Neuronal stem cell (in vitro differentiated cells): Measurements from ENCODE around the gene RNF123.
"Not testable (repeated sequence)": the region's sequence is repeated elsewhere in the genome, so short reads cannot be mapped to it uniquely, and the experiment has no call there.

ENCODE experiments used
- DNase-seq: peaks from one replicate; pipeline ENCODE4 v3.0.0-alpha.2; 2013; ENCODE audit warnings: low spot score
- H2AFZ ChIP-seq: one replicate; pipeline ENCODE4 v1.6.1; 2013; ENCODE audit warnings: mild to moderate bottlenecking, low read length, inconsistent platforms
- H2AK5ac ChIP-seq: 2 replicates; pipeline ENCODE4 v1.6.1; 2013; ENCODE audit warnings: low read depth, mild to moderate bottlenecking, inconsistent platforms, low read length, moderate library complexity, mixed read lengths
- H2BK120ac ChIP-seq: 2 replicates; pipeline ENCODE4 v1.6.1; 2013; ENCODE audit warnings: low read depth, mild to moderate bottlenecking, inconsistent platforms, low read length, moderate library complexity, mixed read lengths
- H2BK12ac ChIP-seq: one replicate; pipeline ENCODE4 v1.6.1; 2013; ENCODE audit warnings: low read length, inconsistent platforms
- H2BK15ac ChIP-seq: 2 replicates; pipeline ENCODE4 v1.6.1; 2013; ENCODE audit warnings: mild to moderate bottlenecking, low read length, inconsistent platforms, mixed read lengths
- H2BK5ac ChIP-seq: one replicate; pipeline ENCODE4 v1.6.1; 2013; ENCODE audit warnings: inconsistent platforms, mild to moderate bottlenecking, low read length, moderate library complexity
- H3K14ac ChIP-seq: one replicate; pipeline ENCODE4 v1.6.1; 2013; ENCODE audit warnings: low read length, inconsistent platforms
- H3K18ac ChIP-seq: 2 replicates; pipeline ENCODE4 v1.6.1; 2013; ENCODE audit warnings: low read length, inconsistent platforms
- H3K23ac ChIP-seq: 2 replicates; pipeline ENCODE4 v1.6.1; 2013; ENCODE audit warnings: low read depth, mild to moderate bottlenecking, mixed read lengths, low read length, inconsistent platforms; ENCODE audit not compliant: poor library complexity
- H3K27ac ChIP-seq: replicated peaks from 3 replicates; pipeline ENCODE4 v1.5.1; 2013; ENCODE audit warnings: low read length, inconsistent platforms
- H3K27me3 ChIP-seq, 3 experiments: 2 replicates each; pipeline ENCODE4 v1.6.1; 2013; ENCODE audit warnings: low read length in 3 of 3, mild to moderate bottlenecking in 2 of 3, inconsistent platforms in 1 of 3, low read depth in 1 of 3, mixed read lengths in 1 of 3, moderate library complexity in 1 of 3; ENCODE audit not compliant: control insufficient read depth in 3 of 3, insufficient read depth in 3 of 3
- H3K36me3 ChIP-seq, 2 donors: replicated peaks in 1 of 2; 2 replicates each; pipeline ENCODE4 v1.6.1; 2013; ENCODE audit warnings: low read length in 2 of 2; ENCODE audit not compliant: control insufficient read depth in 2 of 2, insufficient read depth in 2 of 2
- H3K4ac ChIP-seq: 2 replicates; pipeline ENCODE4 v1.6.1; 2013; ENCODE audit warnings: inconsistent platforms, mild to moderate bottlenecking, low read length, moderate library complexity
- H3K4me1 ChIP-seq, 2 donors: 1 replicate in 1 of 2; 2 replicates in 1 of 2; pipeline ENCODE4 v1.6.1; 2013; ENCODE audit warnings: low read length in 2 of 2, low read depth in 1 of 2; ENCODE audit not compliant: control insufficient read depth in 2 of 2, insufficient read depth in 1 of 2
- H3K4me2 ChIP-seq: one replicate; pipeline ENCODE4 v1.6.1; 2013; ENCODE audit warnings: mild to moderate bottlenecking, low read length, inconsistent platforms; ENCODE audit not compliant: insufficient read depth, poor library complexity, severe bottlenecking
- H3K4me3 ChIP-seq, 2 donors: 2 replicates each; pipeline ENCODE4 v1.5.1; 2013; ENCODE audit warnings: low read length in 2 of 2, mild to moderate bottlenecking in 2 of 2, inconsistent platforms in 1 of 2, moderate library complexity in 1 of 2
- H3K79me1 ChIP-seq: one replicate; pipeline ENCODE4 v1.6.1; 2013; ENCODE audit warnings: low read depth, mild to moderate bottlenecking, inconsistent platforms, low read length, moderate library complexity
- H3K9ac ChIP-seq: one replicate; pipeline ENCODE4 v1.6.1; 2013; ENCODE audit warnings: mild to moderate bottlenecking, low read depth, low read length, inconsistent platforms; ENCODE audit not compliant: poor library complexity
- H3K9me3 ChIP-seq, 2 donors: replicated peaks in 1 of 2; 2 replicates each; pipeline versions ENCODE3 to v1.6.1; 2013; ENCODE audit warnings: low read length in 2 of 2, mild to moderate bottlenecking in 2 of 2, inconsistent platforms in 1 of 2, low read depth in 1 of 2, mixed read lengths in 1 of 2, moderate library complexity in 1 of 2; ENCODE audit not compliant: control insufficient read depth in 2 of 2, insufficient read depth in 1 of 2
- H4K8ac ChIP-seq: one replicate; pipeline ENCODE4 v1.6.1; 2013; ENCODE audit warnings: low read depth, mild to moderate bottlenecking, inconsistent platforms, low read length, moderate library complexity
- H4K91ac ChIP-seq: one replicate; pipeline ENCODE4 v1.6.1; 2013; ENCODE audit warnings: low read length, low read depth, mild to moderate bottlenecking, inconsistent platforms; ENCODE audit not compliant: poor library complexity
- WGBS, 2 donors: extraction: QIAGEN DNeasy Blood & Tissue Kit; methylation state at CpG; one replicate each; pipeline ENCODE4 v1.1.7; 2013; ENCODE audit warnings: missing lambda C conversion rate in 2 of 2, mixed read lengths in 1 of 2; ENCODE audit not compliant: insufficient read length in 2 of 2, insufficient replicate concordance in 1 of 2; ENCODE audit errors: extremely low coverage in 2 of 2; 5-methylcytosine and 5-hydroxymethylcytosine counted together

The RNF123 gene

GRCh38 chr3:49687424-49687795 lies 1.9 kb upstream of the RNF123 start:
- Histone ChIP-seq H2AK5ac (peak overlapping the region; percentile 74), H3K36me3 (peaks cover 16 to 23% of the 10 kb centered on the region in 2 donors), H2BK15ac (peak overlapping the region; percentile 58), H3K23ac (peak overlapping the region; percentile 65), H3K18ac (peak overlapping the region; percentile 27), H3K4me2 (peak overlapping the region; percentile 89)
- H3K9me3 ChIP-seq, H3K9ac ChIP-seq, H3K79me1 ChIP-seq, H3K4ac ChIP-seq, H3K27me3 ChIP-seq, H2BK120ac ChIP-seq, H2BK12ac ChIP-seq, H4K8ac ChIP-seq, H3K4me3 ChIP-seq, H3K4me1 ChIP-seq, H2BK5ac ChIP-seq, H2AFZ ChIP-seq, H4K91ac ChIP-seq, DNase-seq, H3K14ac ChIP-seq, H3K27ac ChIP-seq: not testable (repeated sequence)
- WGBS, 2 donors: no CpG with 5 or more reads among the region's 12 CpGs

- not testable (repeated sequence) for H3K4ac ChIP-seq, H3K9ac ChIP-seq, H3K23ac ChIP-seq, H3K4me1 ChIP-seq, H3K4me2 ChIP-seq, H3K79me1 ChIP-seq, H3K9me3 ChIP-seq, H2BK12ac ChIP-seq, H3K27me3 ChIP-seq, H3K14ac ChIP-seq, H3K18ac ChIP-seq, H4K8ac ChIP-seq, H4K91ac ChIP-seq, H3K27ac ChIP-seq, DNase-seq
- Histone ChIP-seq H2BK5ac (peak overlapping the region; percentile 48), H2AK5ac (peak overlapping the region; percentile 94), H3K4me3 (peak overlapping the region in 1 of 2 donors; percentile 96), H3K36me3 (peaks cover 6 to 12% of the 10 kb centered on the region in 2 donors), H2BK120ac (peak overlapping the region; percentile 76), H2BK15ac (peak overlapping the region; percentile 54), H2AFZ (peak overlapping the region; percentile 93)
- no CpG with 5 or more reads among the region's 7 CpGs for WGBS, 2 donors
These were observed 865 bp upstream of the RNF123 start for GRCh38 chr3:49688338-49689045.

- DNase-seq, H3K27ac ChIP-seq, H2BK120ac ChIP-seq, H3K23ac ChIP-seq, H3K9me3 ChIP-seq, H4K91ac ChIP-seq, H3K36me3 ChIP-seq, H3K4ac ChIP-seq, H2BK15ac ChIP-seq, H3K27me3 ChIP-seq, H4K8ac ChIP-seq, H3K79me1 ChIP-seq, H3K4me1 ChIP-seq: not testable (repeated sequence)
- H3K9ac ChIP-seq: peak overlapping the region; percentile 70
- peak overlapping the region; percentile 97 for H3K4me2 ChIP-seq
- H3K18ac ChIP-seq: peak overlapping the region; percentile 17
- peak overlapping the region; percentile 38 for H3K14ac ChIP-seq
- H3K4me3 ChIP-seq: peak overlapping the region; percentile 86 to 96
- peak overlapping the region; percentile 43 for H2AK5ac ChIP-seq
- no CpG with 5 or more reads among the region's 16 CpGs for WGBS, 2 donors
- H2BK5ac ChIP-seq: peak overlapping the region; percentile 82
- H2AFZ ChIP-seq: peak overlapping the region; percentile 94
- peak overlapping the region; percentile 22 for H2BK12ac ChIP-seq
These were observed 709 bp downstream of the RNF123 start for GRCh38 chr3:49689908-49690624.

GRCh38 chr3:49690856-49691255 lies 1.5 kb downstream of the RNF123 start:
- not testable (repeated sequence) for H2BK120ac ChIP-seq, DNase-seq

More at GRCh38 chr3:49690856-49691255, 1.5 kb downstream of the RNF123 start:
- not testable (repeated sequence) for H3K36me3 ChIP-seq, H3K4me1 ChIP-seq, H2BK15ac ChIP-seq, H2BK12ac ChIP-seq, H3K27me3 ChIP-seq, H3K14ac ChIP-seq, H3K18ac ChIP-seq, H3K4me2 ChIP-seq, H3K27ac ChIP-seq, H3K79me1 ChIP-seq, H3K4ac ChIP-seq, H3K9me3 ChIP-seq, H3K23ac ChIP-seq, H4K8ac ChIP-seq, H2AK5ac ChIP-seq, H2AFZ ChIP-seq, H2BK5ac ChIP-seq, H3K9ac ChIP-seq, H4K91ac ChIP-seq
- WGBS, 2 donors: no CpG with 5 or more reads among the region's 3 CpGs
- peak overlapping the region in 1 of 2 donors; percentile 96 for H3K4me3 ChIP-seq
